ENCODE results near the gene TBXAS1.

DNA sequence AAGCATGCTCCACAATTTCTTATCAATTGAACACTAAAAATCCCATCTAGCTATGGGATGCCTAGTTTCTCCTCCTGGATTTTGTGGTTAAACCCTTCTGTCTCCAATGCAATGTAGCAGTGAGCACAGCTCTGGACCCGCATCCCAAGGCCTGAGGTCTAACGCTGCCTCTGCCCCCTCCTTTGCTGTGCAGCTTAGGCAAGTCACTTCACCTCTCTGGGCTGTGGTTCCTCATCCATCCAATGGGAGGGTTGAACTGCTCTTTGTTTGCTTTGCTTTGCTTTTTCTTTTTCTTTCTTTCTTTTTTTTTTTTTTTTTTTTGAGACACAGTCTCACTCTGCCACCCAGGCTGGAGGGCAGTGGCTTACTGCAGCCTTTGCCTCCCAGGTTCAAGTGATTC lies 164.5 kb downstream of the TBXAS1 start:
- TF ChIP-seq, protein P1, sequence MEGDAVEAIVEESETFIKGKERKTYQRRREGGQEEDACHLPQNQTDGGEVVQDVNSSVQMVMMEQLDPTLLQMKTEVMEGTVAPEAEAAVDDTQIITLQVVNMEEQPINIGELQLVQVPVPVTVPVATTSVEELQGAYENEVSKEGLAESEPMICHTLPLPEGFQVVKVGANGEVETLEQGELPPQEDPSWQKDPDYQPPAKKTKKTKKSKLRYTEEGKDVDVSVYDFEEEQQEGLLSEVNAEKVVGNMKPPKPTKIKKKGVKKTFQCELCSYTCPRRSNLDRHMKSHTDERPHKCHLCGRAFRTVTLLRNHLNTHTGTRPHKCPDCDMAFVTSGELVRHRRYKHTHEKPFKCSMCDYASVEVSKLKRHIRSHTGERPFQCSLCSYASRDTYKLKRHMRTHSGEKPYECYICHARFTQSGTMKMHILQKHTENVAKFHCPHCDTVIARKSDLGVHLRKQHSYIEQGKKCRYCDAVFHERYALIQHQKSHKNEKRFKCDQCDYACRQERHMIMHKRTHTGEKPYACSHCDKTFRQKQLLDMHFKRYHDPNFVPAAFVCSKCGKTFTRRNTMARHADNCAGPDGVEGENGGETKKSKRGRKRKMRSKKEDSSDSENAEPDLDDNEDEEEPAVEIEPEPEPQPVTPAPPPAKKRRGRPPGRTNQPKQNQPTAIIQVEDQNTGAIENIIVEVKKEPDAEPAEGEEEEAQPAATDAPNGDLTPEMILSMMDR (IDR thresholded peaks at IDR 0.05), result no peak
- TF ChIP-seq POLR2A (IDR thresholded peaks at IDR 0.05), result no peak
